SK-N-SH (cell line): ENCODE measurements around the gene LRRN4CL. TPM values are rescaled to one million over a fixed set of nuclear protein-coding genes. Genes with fewer than 3 reads are reported as not detected.

Experiments
- CTCF ChIA-PET: fragments of 300-600, 350-600 bp; formaldehyde crosslinking; extraction: SDS; loops from one replicate; lab custom pipeline; 2021; lab: Yijun Ruan, JAX
- POLR2A ChIA-PET: fragments of 350-600 bp; sonication (Branson Sonifier 250); formaldehyde crosslinking; extraction: SDS; loops from one replicate; lab custom pipeline; 2020; ENCODE audit warnings: antibody characterized with exemption, inconsistent platforms; lab: Yijun Ruan, JAX
- DNase-seq: peaks from one replicate; pipeline ENCODE4 v3.0.0; 2012
- H2AFZ ChIP-seq: fragments of 200-600 bp; sonication (generic); 2 replicates; pipeline ENCODE4 v1.8.1; 2016; ENCODE audit warnings: antibody characterized with exemption, mild to moderate bottlenecking, low read depth
- H3F3A ChIP-seq: fragments of 200-600 bp; sonication (generic); replicated peaks from 2 replicates; pipeline ENCODE3; 2016; ENCODE audit warnings: antibody characterized with exemption, mild to moderate bottlenecking; ENCODE audit not compliant: insufficient read depth
- H3K27ac ChIP-seq, 2 experiments: fragments of 200-500 bp in 1 of 2; fragments of 200-600 bp in 1 of 2; sonication (Bioruptor generic) in 1 of 2; sonication (generic), shearing (Covaris generic) in 1 of 2; 2 replicates each; pipeline versions ENCODE4 v1.5.1 to v1.6.1; 2014 to 2016; ENCODE audit warnings: low read depth in 2 of 2, inconsistent platforms in 1 of 2, low read length in 1 of 2, mild to moderate bottlenecking in 1 of 2, mixed read lengths in 1 of 2
- H3K27me3 ChIP-seq: fragments of 200-600 bp; sonication (generic), shearing (Covaris generic); 2 replicates; pipeline ENCODE4 v1.6.1; 2016; ENCODE audit warnings: mixed run types; ENCODE audit not compliant: insufficient read depth
- H3K36me3 ChIP-seq, 2 experiments: fragments of 200-500 bp in 1 of 2; fragments of 200-600 bp in 1 of 2; sonication (Bioruptor generic) in 1 of 2; sonication (generic) in 1 of 2; replicated peaks in 1 of 2; 2 replicates each; pipeline versions ENCODE3 to v1.5.1; 2014 to 2016; ENCODE audit warnings: low read length in 1 of 2, mild to moderate bottlenecking in 1 of 2; ENCODE audit not compliant: insufficient read depth in 2 of 2, control insufficient read depth in 1 of 2
- H3K4me1 ChIP-seq, 2 experiments: fragments of 200-500 bp in 1 of 2; fragments of 200-600 bp in 1 of 2; sonication (Bioruptor generic) in 1 of 2; sonication (generic), shearing (Covaris generic) in 1 of 2; 2 replicates each; pipeline versions ENCODE4 v1.5.1 to v1.6.1; 2014 to 2016; ENCODE audit warnings: low read depth in 1 of 2, low read length in 1 of 2, mixed run types in 1 of 2; ENCODE audit not compliant: insufficient read depth in 2 of 2, control insufficient read depth in 1 of 2
- H3K4me2 ChIP-seq: fragments of 200-600 bp; sonication (generic), shearing (Covaris generic); 2 replicates; pipeline ENCODE4 v1.6.1; 2017; ENCODE audit warnings: mixed run types
- H3K4me3 ChIP-seq, 2 experiments: fragments of 200-500 bp in 1 of 2; fragments of 200-600 bp in 1 of 2; sonication (Bioruptor generic) in 1 of 2; sonication (generic), shearing (Covaris generic) in 1 of 2; 2 replicates each; pipeline versions ENCODE4 v1.5.1 to v1.8.1; 2014 to 2016; ENCODE audit warnings: low read depth in 2 of 2, inconsistent platforms in 1 of 2, low read length in 1 of 2, mild to moderate bottlenecking in 1 of 2, mixed read lengths in 1 of 2, moderate library complexity in 1 of 2
- H3K79me2 ChIP-seq: fragments of 200-600 bp; sonication (generic); 2 replicates; pipeline ENCODE4 v1.8.1; 2017; ENCODE audit warnings: mild to moderate bottlenecking; ENCODE audit not compliant: insufficient read depth
- H3K9ac ChIP-seq: fragments of 200-600 bp; sonication (generic); 2 replicates; pipeline ENCODE4 v1.6.1; 2017; ENCODE audit warnings: mixed run types
- H3K9me2 ChIP-seq: fragments of 200-600 bp; sonication (generic); 2 replicates; pipeline ENCODE4 v1.6.1; 2017; ENCODE audit warnings: mixed run types
- H3K9me3 ChIP-seq: fragments of 200-600 bp; sonication (generic); 2 replicates; pipeline ENCODE4 v1.6.1; 2017; ENCODE audit warnings: mixed run types, mild to moderate bottlenecking, moderate library complexity
- H4K20me1 ChIP-seq: fragments of 200-600 bp; sonication (generic); 2 replicates; pipeline ENCODE4 v1.6.1; 2017; ENCODE audit warnings: mild to moderate bottlenecking, mixed run types; ENCODE audit not compliant: insufficient read depth
- CTCF ChIP-seq: fragments of 200-600 bp; sonication (generic); IDR thresholded peaks from 2 replicates; pipeline ENCODE4 v1.6.1; 2017; ENCODE audit warnings: antibody characterized with exemption, mild to moderate bottlenecking, moderate library complexity
- EP300 ChIP-seq, 2 experiments: IDR thresholded peaks; 2 replicates each; pipeline versions ENCODE4 v1.4.0 to v1.6.1; 2012; ENCODE audit warnings: borderline replicate concordance in 1 of 2, low read depth in 1 of 2, low read length in 1 of 2
- EZH2phosphoT487 ChIP-seq: fragments of 200-600 bp; sonication (generic); IDR thresholded peaks from 2 replicates; pipeline ENCODE4 v1.6.1; 2017; ENCODE audit warnings: low read depth, mixed run types, mild to moderate bottlenecking, antibody characterized with exemption, moderate library complexity, borderline replicate concordance
- FOXJ3 ChIP-seq: sonication (generic); formaldehyde crosslinking; IDR thresholded peaks from 2 replicates; pipeline ENCODE4 v1.5.1; 2020; ENCODE audit warnings: mild to moderate bottlenecking, missing genetic modification reagents
- FOXM1 ChIP-seq: IDR thresholded peaks from 2 replicates; pipeline ENCODE4 v1.4.0; 2012; ENCODE audit warnings: low read depth, mild to moderate bottlenecking
- GATA2 ChIP-seq: sonication (generic); formaldehyde crosslinking; IDR thresholded peaks from 2 replicates; pipeline ENCODE4 v1.5.0; 2020; ENCODE audit warnings: mild to moderate bottlenecking, missing genetic modification reagents
- MEF2A ChIP-seq: IDR thresholded peaks from 2 replicates; pipeline ENCODE4 v1.4.0; 2012; ENCODE audit warnings: low read depth, borderline replicate concordance
- MXI1 ChIP-seq: IDR thresholded peaks from 2 replicates; pipeline ENCODE4 v1.6.1; 2012; ENCODE audit warnings: mild to moderate bottlenecking, low read depth, low read length, improper control_type of control experiment
- NFIC ChIP-seq: IDR thresholded peaks from 2 replicates; pipeline ENCODE4 v1.4.0; 2012; ENCODE audit warnings: borderline replicate concordance
- POLR2AphosphoS5 ChIP-seq: IDR thresholded peaks from 2 replicates; pipeline ENCODE4 v1.6.1; 2012; ENCODE audit warnings: low read depth, low read length
- RXRA ChIP-seq: IDR thresholded peaks from 2 replicates; pipeline ENCODE4 v1.4.0; 2012; ENCODE audit warnings: low read depth, mild to moderate bottlenecking, borderline replicate concordance
- SMC3 ChIP-seq: IDR thresholded peaks from 2 replicates; pipeline ENCODE4 v1.6.1; 2012; ENCODE audit warnings: low read depth, low read length, improper control_type of control experiment
- TAF1 ChIP-seq: IDR thresholded peaks from 2 replicates; pipeline ENCODE4 v1.6.1; 2012; ENCODE audit warnings: low read depth, mild to moderate bottlenecking, low read length, moderate library complexity, borderline replicate concordance
- TEAD4 ChIP-seq: IDR thresholded peaks from 2 replicates; pipeline ENCODE4 v1.4.0; 2012; ENCODE audit warnings: mild to moderate bottlenecking, borderline replicate concordance; ENCODE audit not compliant: insufficient read depth
- USF1 ChIP-seq: IDR thresholded peaks from 2 replicates; pipeline ENCODE4 v1.4.0; 2012; ENCODE audit warnings: low read depth, borderline replicate concordance
- WGBS: methylation state at CpG from one replicate; pipeline ENCODE4 v1.1.6; 2017; ENCODE audit warnings: low lambda C conversion rate; 5-methylcytosine and 5-hydroxymethylcytosine counted together
- polyA plus RNA-seq, 3 experiments: library from polyadenylated mRNA; depleted of rRNA; stranded (reverse); fragments of >200 nt; gene quantifications; 2 replicates each; pipeline ENCODE4 v1.2.3, GENCODE V29; 2012
- TF ChIP-seq, protein P1 (sequence below): IDR thresholded peaks from 2 replicates; pipeline ENCODE4; 2012
- TF ChIP-seq, protein P2 (sequence below): IDR thresholded peaks from 2 replicates; pipeline ENCODE4 v1.6.1; 2012; ENCODE audit warnings: mild to moderate bottlenecking, low read depth, low read length, moderate library complexity

Gene LRRN4CL
- polyA plus RNA-seq, 1 of the 3 experiments (the other 2 are of a cell fraction), result 0.08 TPM

- Histone ChIP-seq H3K4me1 (peaks cover 6 to 8% of the 10 kb centered on the region in 2 experiments; a peak in 3 of 4 replicates), H3K9ac (no peak overlapping the region), H3K79me2 (peaks cover 16% of the 10 kb centered on the region), H3K27ac (no peak overlapping the region), H2AFZ (no peak overlapping the region), H3K36me3 (peaks cover 4 to 5% of the 10 kb centered on the region in 2 experiments), H3K27me3 (no peaks in the 10 kb centered on the region), H3F3A (peaks cover 23% of the 10 kb centered on the region), H3K9me2 (no peaks in the 10 kb centered on the region), H3K9me3 (no peaks in the 10 kb centered on the region), H3K4me3 (no peak overlapping the region), H3K4me2 (no peak overlapping the region), H4K20me1 (no peaks in the 10 kb centered on the region)
- DNase-seq, result no peak
- TF ChIP-seq POLR2AphosphoS5 (no peak), CTCF (no peak), TEAD4 (no peak), FOXM1 (no peak), USF1 (no peak), GATA2 (CRISPR knock-in tag) (no peak), TAF1 (no peak), FOXJ3 (CRISPR knock-in tag) (no peak), EZH2phosphoT487 (no peak)
- TF ChIP-seq, protein P1, sequence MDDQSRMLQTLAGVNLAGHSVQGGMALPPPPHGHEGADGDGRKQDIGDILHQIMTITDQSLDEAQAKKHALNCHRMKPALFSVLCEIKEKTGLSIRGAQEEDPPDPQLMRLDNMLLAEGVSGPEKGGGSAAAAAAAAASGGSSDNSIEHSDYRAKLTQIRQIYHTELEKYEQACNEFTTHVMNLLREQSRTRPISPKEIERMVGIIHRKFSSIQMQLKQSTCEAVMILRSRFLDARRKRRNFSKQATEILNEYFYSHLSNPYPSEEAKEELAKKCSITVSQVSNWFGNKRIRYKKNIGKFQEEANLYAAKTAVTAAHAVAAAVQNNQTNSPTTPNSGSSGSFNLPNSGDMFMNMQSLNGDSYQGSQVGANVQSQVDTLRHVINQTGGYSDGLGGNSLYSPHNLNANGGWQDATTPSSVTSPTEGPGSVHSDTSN, result no peak
- ChIA-PET POLR2A (no interaction called here), CTCF (no interaction called here)
- 93% methylated on average over 7 of the region's 7 CpGs for WGBS
These were observed 6.8 kb downstream of the LRRN4CL start for GRCh38 chr11:62682518-62682917.

DNA sequence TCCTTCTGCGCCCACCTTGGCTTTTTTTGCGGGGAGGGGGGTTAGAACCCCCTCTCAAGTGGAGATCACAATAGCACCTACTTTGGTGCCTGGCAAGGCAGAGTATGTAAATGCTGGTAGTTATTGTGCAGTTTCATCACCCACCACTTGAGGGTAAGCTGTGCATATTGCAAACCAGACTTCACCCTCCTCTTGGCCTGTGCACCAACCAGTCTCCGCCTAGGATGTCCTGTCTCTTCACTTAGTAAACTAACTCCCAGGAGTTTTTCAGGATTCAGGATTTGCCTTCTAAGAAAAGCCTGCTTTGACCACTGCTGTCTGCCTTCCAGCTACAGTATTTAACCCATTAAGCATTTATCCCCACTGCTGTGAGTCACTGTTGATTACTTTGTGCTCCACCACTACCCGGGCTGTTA lies 8.5 kb downstream of the LRRN4CL start:
- no peaks in the 10 kb centered on the region for H3K9me3 ChIP-seq
- peaks cover 11 to 15% of the 10 kb centered on the region in 2 experiments; a peak in 3 of 4 replicates for H3K4me1 ChIP-seq
- H3K36me3 ChIP-seq, result peaks cover 17 to 19% of the 10 kb centered on the region in 2 experiments
- H3K4me2 ChIP-seq, result no peak overlapping the region
- H3K4me3 ChIP-seq, result no peak overlapping the region
- no peaks in the 10 kb centered on the region for H3K9me2 ChIP-seq
- ChIA-PET POLR2A (interaction anchor here (0.6 to 2.0 kb wide), 8 partner anchors 9 to 160 kb away, joined by 3 to 11 read pairs (median 4); partner anchors contain the start of genes C11orf98, CSKMT, LBHD1 and UQCC3), CTCF (interaction anchor here (0.6 to 3.7 kb wide), 26 partner anchors 8 to 301 kb away, joined by 3 to 31 read pairs (median 4); partner anchors contain the start of genes B3GAT3, C11orf98, CSKMT and EML3)
- peaks cover 32% of the 10 kb centered on the region for H3K79me2 ChIP-seq
- H3F3A ChIP-seq, result peaks cover 30% of the 10 kb centered on the region
- DNase-seq, result peak; percentile 71
- no peak overlapping the region for H3K9ac ChIP-seq
- WGBS, result 52% methylated on average over 4 of the region's 4 CpGs
- H2AFZ ChIP-seq, result peak overlapping the region; percentile 79
- H4K20me1 ChIP-seq, result no peaks in the 10 kb centered on the region
- H3K27me3 ChIP-seq, result no peaks in the 10 kb centered on the region
- H3K27ac ChIP-seq, result peak overlapping the region; percentile 18 to 52; a peak in 2 of 4 replicates
- TF ChIP-seq, protein P2, sequence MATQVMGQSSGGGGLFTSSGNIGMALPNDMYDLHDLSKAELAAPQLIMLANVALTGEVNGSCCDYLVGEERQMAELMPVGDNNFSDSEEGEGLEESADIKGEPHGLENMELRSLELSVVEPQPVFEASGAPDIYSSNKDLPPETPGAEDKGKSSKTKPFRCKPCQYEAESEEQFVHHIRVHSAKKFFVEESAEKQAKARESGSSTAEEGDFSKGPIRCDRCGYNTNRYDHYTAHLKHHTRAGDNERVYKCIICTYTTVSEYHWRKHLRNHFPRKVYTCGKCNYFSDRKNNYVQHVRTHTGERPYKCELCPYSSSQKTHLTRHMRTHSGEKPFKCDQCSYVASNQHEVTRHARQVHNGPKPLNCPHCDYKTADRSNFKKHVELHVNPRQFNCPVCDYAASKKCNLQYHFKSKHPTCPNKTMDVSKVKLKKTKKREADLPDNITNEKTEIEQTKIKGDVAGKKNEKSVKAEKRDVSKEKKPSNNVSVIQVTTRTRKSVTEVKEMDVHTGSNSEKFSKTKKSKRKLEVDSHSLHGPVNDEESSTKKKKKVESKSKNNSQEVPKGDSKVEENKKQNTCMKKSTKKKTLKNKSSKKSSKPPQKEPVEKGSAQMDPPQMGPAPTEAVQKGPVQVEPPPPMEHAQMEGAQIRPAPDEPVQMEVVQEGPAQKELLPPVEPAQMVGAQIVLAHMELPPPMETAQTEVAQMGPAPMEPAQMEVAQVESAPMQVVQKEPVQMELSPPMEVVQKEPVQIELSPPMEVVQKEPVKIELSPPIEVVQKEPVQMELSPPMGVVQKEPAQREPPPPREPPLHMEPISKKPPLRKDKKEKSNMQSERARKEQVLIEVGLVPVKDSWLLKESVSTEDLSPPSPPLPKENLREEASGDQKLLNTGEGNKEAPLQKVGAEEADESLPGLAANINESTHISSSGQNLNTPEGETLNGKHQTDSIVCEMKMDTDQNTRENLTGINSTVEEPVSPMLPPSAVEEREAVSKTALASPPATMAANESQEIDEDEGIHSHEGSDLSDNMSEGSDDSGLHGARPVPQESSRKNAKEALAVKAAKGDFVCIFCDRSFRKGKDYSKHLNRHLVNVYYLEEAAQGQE, result no peak
- TF ChIP-seq RXRA (no peak), EZH2phosphoT487 (no peak), FOXM1 (no peak), SMC3 (peak; percentile 50), TAF1 (no peak), MXI1 (no peak), GATA2 (CRISPR knock-in tag) (no peak), EP300 (IDR thresholded peaks at IDR 0.05; ENCODE audit: borderline replicate concordance in 1 of 2, low read depth in 1 of 2, low read length in 1 of 2) (no peak), FOXJ3 (CRISPR knock-in tag) (no peak), NFIC (no peak), MEF2A (no peak)
